Islet of Langerhans (tissue), 1 donor: ENCODE data around the gene UBXN11.
"Not testable (repeated sequence)": the region's sequence is repeated elsewhere in the genome, so short reads cannot be mapped to it uniquely, and the experiment has no call there.

ENCODE experiments used
- FAIRE-seq: peaks from one replicate; lab custom pipeline; 2011; peaks lifted over from hg19 to GRCh38; lab: Jason Lieb, UNC

UBXN11 gene

DNA sequence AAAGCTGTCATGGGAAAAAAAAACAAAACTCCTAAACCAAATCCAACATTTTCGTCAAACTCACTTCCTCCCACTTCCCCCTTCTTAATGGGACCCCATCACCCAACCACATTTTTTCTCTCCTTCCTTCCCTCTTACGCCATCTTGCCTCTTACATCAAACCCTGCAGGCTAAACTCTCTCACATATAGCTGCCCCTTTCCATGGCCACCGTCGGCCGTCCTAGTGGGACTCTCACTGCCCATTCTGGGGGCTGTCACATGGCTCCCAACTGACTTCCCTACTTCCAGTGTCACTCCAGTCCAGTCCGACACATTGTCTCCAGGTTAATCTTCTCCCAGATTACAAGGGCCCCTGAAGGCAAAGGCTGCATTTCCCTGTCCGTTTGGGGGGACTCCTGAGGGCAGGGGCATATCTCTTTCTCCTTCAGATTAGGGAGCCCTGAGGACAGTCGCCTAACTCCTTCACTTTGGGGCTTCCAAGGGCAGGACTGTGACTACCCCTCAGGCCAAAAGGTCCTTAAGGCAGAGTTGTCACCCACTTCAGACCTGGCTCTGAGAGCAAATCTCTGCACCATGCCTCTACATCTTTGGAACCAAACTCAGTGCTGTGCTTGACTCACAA is 658 bp downstream of the UBXN11 start:
- FAIRE-seq = no peak

- FAIRE-seq = no peak
Measured at GRCh38 chr1:26302733-26303405, 3.6 kb downstream of the UBXN11 start.

GRCh38 chr1:26300578-26301275 is 5.7 kb downstream of the UBXN11 start:
- no peak for FAIRE-seq

DNA sequence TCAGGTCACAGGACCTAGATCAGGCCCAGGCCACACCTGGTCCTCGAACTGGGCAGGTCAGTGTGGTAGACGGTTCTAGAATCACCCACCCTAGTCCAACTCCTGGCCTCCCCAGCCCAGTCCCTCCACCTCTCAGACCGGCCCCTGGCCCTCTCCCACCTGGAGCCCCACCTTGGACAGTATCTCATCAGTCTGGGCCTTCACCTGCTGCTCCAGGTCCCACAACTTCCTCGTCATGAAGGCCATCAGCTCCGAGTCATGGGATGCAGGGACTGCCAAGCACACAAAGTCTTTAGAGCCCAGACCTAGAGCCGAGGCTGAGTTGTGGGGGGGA is 8.7 kb downstream of the UBXN11 start:
- FAIRE-seq = no peak

DNA sequence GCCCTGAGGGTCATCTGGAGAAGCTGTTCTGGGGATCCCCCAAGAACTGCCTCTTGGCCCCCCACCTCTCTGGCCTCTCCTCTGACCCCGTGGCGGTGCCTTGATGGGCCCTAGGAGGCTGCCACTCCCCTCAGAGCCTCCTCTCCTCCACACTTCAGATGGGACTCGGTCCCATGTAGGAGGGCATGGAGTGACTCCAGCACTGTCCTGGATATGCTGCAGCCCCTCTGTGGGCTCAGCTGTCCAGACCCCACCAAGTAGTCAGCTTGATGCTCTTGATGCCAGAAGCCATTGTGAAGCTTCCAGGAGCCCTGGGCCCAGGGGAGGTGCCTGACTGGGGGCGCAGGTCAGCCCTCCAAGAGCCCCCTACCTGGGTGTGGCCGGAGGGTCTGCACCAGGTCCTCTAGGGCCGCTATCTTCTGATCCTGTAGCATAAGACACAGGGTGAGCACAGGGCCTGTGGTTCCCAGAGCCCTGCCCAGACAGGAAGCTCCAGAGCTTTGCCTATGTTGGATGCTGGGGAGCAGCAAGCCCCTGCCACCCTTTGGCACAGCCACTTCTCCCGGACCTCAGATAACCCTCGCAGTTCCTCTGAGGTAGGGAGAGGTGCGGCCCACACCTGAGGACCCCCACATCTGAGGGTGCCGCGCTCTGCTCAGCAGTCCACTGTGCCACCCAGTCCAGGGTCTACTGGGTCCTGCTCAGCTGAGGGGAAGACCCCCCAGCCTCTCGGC is 9.2 kb downstream of the UBXN11 start:
- FAIRE-seq = no peak

GRCh38 chr1:26296340-26297056 is 9.9 kb downstream of the UBXN11 start:
- no peak for FAIRE-seq

GRCh38 chr1:26295194-26296138 is 11.0 kb downstream of the UBXN11 start:
- FAIRE-seq = no peak

DNA sequence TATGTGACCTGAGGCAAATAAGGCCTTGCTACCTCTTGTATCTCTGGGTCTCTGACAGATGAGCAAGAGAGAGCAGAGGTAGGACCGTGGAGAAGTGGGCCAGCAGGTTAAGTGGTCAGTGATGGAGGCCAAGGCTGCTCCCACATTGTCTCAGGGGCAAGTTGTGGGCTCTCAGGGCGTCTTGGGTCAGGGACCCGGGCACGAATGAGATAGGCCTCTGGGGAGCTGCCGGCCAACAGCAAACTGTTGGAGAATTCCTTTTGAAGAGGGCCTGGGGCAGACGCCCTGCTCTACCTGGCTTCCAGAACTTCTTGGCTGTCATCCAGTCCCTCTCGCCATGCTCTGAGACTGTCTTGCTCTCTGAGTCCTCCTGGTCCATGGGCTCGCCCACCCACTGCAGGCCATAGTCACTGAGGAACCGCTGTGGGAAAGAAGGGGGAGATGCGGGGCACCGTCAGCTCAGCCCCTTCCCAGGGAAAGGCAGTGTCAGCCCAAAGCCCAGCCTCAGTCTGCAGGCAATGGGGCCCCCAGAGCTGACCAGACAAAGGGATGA is 12.4 kb downstream of the UBXN11 start:
- no peak for FAIRE-seq

DNA sequence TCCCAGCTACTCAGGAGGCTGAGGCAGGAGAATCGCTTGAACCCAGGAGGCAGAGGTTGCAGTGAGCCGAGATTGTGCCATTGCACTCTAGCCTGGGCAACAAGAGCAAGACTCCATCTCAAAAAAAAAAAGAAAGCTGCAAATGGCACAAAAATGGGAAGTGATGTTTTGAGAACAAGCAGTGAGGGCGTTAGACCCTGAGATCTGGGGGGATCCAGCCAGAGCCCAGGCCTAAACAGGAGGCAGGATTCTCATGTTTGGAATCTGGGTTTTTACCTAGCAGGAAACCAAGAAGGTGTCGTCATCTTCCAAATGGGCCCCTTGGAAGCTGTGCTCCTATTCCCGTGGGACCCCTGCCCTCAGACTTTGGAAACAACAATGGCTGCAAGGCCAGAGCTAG is 13.7 kb downstream of the UBXN11 start:
- not testable (repeated sequence) for FAIRE-seq

- FAIRE-seq = no peak
Measured at GRCh38 chr1:26291939-26292338, 14.5 kb downstream of the UBXN11 start.

GRCh38 chr1:26291433-26291832 is 15.0 kb downstream of the UBXN11 start:
- no peak for FAIRE-seq

- no peak for FAIRE-seq
Measured at GRCh38 chr1:26290882-26291261, 15.6 kb downstream of the UBXN11 start.

DNA sequence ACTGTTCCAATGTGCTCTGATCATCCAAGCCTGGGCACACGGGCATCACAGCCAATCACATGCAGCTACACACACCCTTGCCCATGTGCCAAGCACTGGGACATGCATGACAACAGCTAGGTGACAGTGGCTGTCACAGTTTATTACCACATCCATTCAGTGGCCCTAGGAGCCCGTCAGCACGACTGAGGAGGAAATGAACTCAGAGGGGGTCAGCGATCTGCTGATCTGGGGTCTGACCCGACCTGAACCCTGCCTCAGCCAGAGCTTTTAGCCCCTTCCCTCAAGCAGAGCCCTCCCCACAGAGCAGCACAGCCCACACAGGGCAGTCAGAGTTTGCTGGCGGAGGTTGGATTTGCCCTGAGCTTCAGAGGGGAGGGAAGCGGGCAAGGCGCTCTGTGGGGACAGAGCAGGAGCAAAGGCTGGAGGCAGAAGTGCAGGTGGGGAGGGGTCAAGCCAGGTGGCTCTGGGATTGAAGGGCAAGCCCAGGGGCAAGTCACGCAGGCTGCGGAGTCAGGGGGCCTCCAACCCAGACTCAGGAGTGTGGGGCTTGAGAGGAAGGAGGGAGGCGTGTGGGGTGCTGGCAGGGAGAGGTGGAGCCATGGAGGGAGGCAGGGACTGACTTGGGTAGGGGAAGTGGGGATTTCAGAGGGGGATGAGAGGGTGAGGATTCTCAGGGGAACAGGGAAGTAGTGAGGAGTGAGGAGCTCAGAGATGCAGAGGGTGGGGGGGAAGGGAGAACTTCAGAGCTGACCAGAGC is 16.1 kb downstream of the UBXN11 start:
- FAIRE-seq = no peak

GRCh38 chr1:26289158-26290059 is 17.0 kb downstream of the UBXN11 start:
- FAIRE-seq = no peak

GRCh38 chr1:26288311-26288941 is 18.0 kb downstream of the UBXN11 start:
- FAIRE-seq = no peak

- no peak for FAIRE-seq
Measured at GRCh38 chr1:26287811-26288210, 18.6 kb downstream of the UBXN11 start.

DNA sequence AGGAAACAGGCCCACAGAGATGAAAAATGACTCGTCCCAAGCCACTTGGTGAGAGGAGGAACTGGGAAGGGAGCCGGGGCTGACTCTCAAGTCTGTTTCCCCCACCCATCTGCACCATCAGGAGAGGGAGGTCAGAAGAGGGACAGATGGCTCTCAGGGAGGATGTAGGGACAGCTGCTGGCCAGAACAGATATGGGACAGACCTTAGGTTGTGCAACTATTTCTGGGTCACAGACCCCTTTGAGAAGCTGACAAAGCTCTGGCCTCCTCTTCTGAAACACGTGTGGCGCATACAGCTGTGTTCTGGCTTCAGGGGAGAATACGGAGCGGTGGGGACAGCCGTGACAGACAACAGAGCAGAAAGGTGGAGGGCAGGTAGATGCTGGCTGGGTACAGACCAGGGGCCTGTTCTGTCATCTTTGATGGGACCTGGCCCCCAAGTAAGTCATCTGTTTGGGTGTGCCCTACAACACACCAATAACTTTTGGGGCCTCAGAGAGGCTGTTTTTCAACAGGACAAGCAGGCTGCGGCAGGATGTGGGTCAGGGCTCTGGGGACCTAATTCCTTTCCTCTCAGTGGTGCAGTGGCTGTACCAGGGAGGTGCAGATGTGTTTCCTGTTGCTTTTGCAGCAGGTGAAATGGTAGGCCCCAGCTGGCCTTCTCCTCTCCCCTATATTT is 19.3 kb downstream of the UBXN11 start:
- FAIRE-seq = no peak

DNA sequence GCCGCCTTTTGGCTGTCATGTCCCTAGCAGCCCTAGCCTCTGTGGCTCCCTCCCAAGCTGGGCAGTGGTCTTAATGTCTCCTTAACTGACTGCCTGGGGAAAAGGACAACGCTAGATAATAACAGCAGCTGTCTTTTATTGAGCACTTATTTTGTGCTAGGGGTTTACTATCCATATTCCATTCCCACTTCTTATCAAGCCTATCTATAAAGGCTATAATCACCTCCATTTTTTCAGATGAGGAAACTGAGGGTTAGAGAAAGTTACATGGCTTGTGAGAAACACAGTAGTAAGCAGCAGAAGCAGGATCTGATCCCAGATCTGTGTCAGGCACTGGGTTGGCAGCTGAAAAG is 20.4 kb downstream of the UBXN11 start:
- FAIRE-seq = no peak
